PC-3 (cell line): ENCODE results near the gene WDR53.

Source experiments
- CTCF ChIP-seq: fragments of 300-600 bp; sonication (generic); conservative IDR thresholded peaks from 2 replicates; pipeline ENCODE4 v1.5.1; 2017; ENCODE audit warnings: antibody characterized with exemption, low read depth, mild to moderate bottlenecking, low read length
- EZH2 ChIP-seq: fragments of 300-600 bp; sonication (generic); IDR thresholded peaks from one replicate; pipeline ENCODE4 v1.6.1; 2017; ENCODE audit warnings: antibody characterized with exemption, mild to moderate bottlenecking, low read length; ENCODE audit not compliant: unreplicated experiment
- EZH2phosphoT487 ChIP-seq: fragments of 300-600 bp; sonication (generic); IDR thresholded peaks from 2 replicates; pipeline ENCODE4 v1.6.1; 2018; ENCODE audit warnings: mild to moderate bottlenecking, antibody characterized with exemption, low read length, borderline replicate concordance

GRCh38 chr3:196513697-196514349 lies 54.5 kb downstream of the WDR53 start:
- TF ChIP-seq EZH2 = no peak
- no peak for TF ChIP-seq CTCF
- no peak for TF ChIP-seq EZH2phosphoT487
